ENCODE measurements around the gene POMT1.
A peak's percentile ranks its signal among the peaks of the same experiment; 100 is the strongest.
"Not testable (repeated sequence)": the region's sequence is repeated elsewhere in the genome, so short reads cannot be mapped to it uniquely, and the experiment has no call there.

POMT1 gene

DNA sequence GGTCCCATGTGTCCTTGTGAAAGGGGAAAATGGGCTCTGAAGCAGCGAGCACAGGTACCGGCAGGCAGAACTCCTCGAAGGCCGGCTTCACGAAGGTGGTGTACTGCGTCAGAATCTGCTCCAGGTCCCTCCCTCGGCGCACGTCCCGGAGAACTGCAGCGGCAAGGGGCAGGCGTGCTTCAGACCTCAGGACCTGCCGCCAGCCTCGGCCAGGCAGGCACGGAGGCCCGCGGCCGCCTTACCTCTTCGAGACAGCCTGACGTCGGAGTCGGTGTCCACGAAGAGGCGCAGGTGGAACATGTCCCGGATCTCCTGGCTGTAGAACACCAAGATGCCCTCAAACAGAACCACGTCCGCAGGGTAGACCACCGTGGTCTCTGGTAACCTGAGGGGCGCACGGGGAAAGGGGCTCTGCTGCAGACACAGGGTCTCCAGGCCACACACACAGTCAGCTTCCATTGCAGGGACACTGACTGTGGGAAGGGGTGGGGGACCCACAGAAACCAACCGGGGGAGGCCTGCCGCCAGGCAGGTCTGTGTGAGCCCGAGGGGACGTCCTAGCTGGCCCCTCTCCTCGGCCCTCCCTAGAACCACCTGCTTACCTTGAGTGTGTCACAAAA lies 26.3 kb downstream of the POMT1 start:
- DNase-seq, result no peak

DNA sequence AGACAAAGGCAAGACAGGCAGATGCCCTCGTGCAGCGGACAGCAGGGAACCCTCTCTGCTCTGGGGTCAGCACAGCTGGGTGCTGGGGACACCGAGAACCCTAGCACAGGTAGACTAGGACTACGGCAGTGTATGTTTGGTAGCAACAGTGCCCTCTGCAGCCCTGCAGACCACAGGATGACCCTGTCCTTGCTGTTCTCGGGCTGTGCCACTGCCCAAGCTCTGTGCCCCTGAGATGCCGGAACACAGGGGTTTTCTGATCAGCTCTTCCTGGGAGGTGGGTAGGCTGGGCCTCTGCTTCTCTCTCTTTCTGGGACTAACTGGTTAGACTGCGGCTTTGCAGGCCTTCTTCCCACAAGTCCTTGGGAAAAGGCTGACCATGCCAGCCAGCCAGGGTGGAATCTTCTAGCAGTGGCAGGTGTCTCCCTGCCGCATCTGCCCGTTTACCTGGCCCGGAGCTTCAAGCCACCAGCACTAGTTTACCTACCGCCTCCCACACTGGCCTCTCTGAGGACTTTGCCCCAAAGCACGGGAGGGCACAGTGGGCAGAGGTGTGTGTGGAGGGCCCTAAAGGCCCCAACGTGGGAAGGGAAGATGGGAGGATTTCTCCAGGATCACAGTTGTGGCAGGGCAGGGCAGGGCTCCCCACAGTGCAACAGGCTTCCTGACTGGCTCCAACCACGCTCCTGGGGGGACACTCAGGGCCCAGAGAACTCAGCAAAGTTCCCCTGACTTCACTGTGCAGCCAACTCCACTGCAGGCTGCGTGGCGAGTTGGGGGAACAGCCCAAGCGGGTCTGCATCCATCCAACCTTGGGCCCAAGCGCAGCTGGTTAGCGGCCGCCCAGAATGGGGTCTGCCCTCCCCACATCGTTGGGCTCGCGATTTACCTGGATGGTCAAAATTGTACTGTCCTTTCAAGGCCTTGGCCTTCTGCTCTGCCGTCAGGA lies 27.2 kb downstream of the POMT1 start:
- DNase-seq, result no peak

DNA sequence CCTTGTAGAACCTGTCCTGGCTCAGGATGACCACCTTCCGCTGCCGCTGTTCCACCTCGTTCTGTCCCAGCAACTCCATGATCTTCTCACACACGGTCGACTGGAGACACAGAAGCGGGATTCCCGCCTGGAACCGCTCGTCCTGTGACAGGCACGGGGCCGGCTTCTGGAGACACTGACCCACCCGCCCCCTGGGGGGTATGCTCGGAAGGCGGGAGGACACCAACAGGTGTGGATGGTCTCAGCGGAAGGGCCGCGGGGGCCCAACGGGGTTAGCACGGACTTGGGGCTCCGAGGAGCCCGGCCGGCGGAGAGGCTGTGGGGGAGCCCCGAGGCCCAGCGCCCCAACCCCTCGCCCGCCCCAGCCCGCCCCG lies 27.8 kb downstream of the POMT1 start:
- no peak for DNase-seq

DNA sequence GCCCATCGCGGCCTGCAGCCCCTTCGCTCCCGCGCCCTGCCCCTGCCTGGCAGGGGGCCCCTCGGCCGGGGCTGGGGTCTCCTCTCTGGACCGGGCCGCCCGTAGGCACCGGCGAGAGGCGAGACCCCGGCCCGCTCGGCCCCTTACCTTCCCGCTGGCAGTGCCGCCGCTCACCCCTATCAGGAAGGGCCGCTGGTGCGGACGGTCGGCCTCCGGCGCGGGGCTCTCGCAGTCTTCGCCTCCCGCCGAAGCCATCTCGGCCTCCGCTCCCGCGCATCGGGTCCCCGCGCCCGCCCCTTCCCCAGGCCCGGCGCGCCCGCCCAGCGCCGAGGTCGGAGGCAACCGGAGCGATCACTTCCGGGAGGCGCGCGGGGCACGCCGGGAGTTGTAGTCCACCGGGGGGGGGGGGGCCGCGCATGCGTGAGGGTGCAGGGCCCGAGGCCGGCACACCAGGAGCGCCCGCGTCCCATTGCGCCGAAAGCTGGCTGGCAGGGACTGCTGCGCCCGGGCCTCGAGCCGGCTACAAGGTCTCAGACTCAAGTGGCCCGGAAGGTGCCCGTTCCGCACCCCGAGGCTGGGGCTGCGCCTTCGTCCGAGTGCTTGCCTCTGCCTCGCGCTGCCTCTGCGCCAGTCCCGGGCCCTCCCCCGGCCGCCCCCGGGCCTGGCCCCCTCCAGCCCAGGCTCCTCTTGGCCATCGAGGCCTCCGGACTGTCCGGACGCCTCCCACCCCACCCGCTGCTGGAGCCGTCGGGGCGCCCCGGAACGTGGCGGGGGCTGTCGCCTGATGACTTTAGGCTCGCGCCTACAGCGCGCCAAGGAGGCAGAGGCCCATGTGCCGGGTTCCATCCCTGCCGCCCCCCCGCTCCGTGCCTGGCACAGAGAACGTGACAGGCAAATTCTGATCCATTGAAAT lies 28.5 kb downstream of the POMT1 start, which contains the start of gene UCK1:
Gene UCK1 (minus strand): TSS at position 344 of the 913 bp plus-strand sequence. CDS start 89 bp downstream, at position 255.
- peak; percentile 74 for DNase-seq

DNA sequence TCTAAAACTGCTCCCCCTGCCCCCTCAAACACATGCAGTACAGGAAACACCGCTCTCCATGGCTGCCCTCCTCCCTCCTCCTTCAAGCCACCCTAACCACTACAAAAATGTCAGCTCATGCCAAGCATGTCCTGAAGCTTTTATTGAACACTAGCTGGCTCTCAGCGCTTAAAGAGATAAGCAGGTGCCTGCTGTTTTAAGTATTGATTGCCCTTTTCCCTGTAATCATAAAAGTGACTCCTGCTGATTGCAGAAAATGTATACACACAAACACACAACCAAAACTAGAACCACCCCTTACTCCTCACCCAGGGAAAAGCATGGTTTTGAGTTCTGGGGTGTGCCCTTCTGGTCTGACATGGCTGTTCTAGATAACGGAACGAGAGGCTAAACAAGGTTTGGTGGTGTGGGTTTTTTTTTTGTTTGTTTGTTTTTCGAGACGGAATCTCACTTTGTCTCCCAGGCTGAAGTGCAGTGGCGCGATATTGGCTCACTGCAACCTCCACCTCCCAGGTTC lies 32.1 kb downstream of the POMT1 start:
- peak; percentile 43 for DNase-seq

DNA sequence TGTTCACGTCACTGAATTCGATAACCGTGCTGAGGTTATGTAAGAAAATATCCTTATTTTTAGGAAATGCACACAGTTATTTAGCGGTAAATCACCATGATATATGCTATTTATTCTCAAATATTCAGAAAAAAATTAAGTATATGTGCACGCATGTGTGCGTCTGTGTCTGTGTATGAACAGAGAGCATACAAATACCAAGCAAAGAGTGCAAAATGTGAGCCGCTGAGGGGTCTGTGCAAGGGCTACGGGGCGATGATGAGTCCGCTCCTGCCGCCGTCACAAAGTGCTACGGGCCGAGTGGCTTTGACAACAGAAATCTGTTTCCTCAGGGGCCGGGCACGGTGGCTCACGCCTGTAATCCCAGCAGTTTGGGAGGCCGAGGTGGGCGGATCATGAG lies 35.2 kb downstream of the POMT1 start:
- no peak for DNase-seq

DNA sequence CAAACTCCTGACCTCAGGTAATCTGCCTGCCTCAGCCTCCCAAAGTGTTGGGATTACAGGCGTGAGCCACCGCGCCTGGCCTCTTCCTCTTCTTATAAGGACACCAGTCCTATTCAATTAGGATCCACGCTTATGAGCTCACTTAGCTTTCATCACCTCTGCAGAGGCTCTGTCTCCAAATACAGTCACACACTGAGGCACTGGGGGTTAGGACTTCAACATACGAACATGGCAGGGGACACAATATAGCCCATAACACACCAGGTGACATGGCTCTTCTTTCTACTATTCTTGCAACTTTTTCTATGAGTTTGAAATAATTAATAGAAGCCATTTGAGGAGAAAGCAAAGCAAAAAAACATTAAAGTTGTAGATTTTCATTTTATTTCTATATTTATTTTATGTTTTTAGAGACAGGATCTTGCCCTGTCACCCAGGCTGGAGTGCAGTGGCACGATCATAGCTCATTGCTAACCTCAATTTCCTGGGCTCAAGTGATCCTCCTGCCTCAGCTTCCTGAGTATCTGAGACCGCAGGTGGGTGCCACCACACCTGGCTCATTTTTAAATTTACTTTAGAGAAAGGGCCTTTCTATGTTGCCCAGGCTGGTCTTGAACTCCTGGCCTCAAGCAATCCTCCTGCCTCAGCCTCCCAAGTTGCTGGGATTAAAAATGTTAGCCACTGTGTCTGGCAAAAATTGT lies 36.7 kb downstream of the POMT1 start:
- DNase-seq, result no peak

DNA sequence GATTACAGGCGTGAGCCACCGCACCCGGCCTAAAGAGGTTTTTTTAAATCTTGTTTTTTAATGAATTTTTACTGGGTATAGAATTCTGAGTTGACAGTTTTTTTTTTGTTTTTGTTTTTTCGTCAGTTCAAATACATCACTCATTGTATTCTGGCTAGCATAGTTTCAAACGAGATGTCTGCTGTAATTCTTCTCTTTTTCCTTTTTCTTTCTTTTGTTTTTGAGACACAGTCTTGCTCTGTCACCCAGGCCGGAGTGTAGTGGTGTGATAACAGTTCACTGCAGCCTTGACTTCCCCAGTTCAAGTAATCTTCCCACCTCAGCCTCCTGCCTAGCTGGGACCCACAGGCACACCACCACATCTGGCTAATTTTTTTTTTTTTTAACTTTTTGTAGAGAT lies 40.4 kb downstream of the POMT1 start:
- no peak for DNase-seq

DNA sequence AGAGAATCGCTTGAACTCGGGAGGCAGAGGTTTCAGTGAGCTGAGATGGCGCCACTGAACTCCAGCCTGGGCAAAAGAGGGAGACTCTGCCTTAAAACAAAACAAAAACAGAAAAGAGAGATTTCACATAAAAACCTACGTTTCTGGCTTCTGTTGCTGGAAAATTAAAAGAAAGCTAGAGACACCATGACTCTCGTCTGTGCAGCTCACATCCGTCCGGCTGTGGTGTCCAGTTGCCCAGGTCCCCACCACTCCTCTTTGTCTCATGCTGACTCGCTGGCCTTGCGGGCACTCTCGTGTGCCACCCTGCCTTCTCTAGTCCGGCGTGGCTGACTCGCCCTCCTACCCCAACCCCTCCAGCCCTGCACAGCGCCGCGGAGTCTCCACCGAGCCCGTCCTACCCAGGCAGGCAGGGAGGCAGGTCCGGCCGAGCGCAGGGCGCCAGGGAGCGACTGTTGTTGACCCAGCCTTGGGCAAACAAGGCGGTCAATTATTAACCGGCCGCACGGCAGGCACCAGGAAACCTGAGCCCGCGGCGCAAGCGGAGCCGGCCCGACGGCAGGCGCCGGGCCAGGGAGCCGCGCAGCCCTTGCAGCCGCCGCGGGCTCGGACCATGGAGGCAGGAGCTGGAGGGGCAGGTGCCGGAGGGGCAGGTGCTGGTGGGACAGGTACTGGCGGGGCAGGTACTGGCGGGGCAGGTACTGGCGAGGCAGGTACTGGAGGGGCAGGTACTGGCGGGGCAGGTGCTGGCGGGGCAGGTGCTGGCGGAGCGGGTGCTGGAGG lies 42.5 kb downstream of the POMT1 start, which contains the start of gene PRRT1B:
Gene PRRT1B (plus strand): TSS at position 521 of the 783 bp plus-strand sequence. CDS start 93 bp downstream, at position 614.
- DNase-seq, result no peak

DNA sequence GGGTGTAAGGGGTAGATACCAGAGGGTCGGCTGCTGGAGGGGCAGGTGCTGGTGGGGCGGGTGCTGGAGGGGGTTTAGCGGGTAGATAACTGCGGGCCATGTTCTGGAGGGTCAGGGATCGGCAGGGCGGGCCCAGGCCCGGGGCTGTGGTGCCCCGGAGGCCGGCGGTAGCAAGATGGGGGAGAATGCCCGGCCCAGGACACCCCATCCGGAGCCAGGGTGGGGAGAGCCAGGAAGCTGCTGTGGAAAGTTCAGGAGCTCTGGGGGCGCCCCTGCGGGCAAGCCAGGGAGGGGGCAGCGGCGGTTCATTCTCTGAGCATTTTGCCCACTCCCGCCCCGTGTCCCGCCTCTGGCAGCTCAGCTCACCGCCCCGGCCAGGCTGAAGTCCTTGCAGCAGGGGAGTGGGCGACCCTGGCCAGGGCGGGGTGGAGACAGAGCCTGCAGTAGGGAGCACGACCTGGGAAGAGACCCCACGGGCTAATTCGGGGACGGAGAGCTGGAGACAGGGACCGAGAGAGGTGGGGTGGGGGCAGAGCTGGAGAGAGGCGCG lies 43.1 kb downstream of the POMT1 start:
- no peak for DNase-seq

DNA sequence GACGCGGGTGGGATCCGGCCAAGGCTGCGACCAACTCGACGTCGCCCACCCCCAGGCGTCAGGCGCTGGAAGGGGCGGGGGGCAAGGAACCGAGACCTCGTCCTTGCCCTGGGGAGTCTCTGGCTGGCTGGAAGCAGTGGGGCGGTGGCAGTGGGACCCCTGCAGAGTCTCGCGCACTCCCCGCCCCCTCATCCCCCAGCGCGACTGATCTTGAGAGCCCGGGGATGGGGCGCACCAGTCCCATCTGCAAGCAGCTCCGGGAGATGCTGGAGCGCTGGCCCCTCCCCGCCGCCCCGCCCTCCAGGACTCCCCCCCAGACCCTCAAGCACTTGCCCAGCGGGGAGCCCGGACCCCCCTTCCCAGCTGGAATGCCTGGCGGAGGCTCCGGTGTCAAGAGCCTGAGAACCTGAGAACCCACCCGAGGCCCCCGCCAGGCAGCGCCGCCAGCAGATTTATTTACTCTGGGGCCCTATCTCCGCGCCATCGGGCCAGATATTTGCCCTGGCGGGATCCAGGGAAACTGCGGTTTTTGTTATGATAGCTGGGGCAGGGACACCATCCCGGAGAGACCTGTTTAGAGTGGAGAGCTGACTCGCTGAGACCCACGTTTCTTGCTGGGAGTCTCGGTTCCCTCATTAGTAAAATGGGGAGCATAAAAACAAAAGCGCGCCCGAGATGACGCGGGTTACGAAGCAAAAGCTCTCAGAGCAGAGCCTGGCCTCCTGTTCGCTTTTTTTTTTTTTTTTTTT lies 43.8 kb downstream of the POMT1 start:
- DNase-seq, result no peak

DNA sequence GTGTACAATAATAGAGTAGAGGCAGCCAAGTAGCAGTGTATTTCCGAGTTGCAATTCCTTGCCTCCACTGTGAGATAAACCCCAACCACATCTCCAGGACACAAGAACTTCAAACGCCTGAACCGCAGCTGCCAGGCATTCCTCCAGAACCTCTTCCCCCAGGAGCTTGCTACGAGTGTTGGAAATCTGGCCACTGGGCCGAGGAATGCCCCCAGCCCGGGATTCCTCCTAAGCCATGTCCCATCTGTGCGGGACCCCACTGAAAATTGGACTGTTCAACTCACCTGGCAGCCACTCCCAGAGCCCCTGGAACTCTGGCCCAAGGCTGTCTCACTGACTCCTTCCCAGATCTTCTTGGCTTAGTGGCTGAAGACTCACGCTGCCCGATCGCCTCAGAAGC lies 46.5 kb downstream of the POMT1 start:
- DNase-seq, result not testable (repeated sequence)

DNA sequence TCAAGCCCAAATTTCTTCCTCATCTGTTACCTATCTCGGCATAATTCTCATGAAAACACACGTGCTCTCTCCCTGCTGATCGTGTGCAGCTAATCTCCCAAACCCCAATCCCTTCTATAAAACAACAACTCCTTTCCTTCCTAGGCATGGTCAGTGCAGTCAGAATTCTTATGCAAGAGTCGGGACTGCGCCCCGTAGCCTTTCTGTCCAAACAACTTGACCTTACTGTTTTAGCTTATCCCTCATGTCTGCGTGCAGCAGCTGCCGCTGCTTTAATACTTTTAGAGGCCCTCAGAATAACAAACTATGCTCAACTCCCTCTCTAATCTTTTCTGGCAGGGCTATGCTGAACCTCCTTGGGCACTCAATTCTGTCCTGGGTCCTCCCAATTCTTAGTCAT lies 47.7 kb downstream of the POMT1 start:
- DNase-seq, result not testable (repeated sequence)

DNA sequence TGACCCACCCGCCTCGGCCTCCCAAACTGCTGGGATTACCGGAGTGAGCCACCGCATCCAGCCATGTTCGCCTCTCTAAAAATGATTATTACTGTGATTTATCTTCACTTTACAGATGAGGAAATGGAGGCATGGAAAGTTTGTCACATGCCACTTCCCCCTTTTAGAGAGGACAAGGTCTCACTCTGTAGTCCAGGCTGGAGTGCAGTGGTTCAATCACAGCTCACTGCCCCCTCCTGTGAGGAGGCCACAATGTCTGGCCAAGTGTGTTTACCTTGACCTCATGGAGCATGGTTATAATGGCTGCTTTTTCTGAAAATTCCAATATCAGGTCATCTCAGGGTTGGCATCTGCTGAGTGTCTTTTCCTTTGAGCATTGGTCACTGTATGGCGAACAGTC lies 49.3 kb downstream of the POMT1 start:
- DNase-seq, result no peak

DNA sequence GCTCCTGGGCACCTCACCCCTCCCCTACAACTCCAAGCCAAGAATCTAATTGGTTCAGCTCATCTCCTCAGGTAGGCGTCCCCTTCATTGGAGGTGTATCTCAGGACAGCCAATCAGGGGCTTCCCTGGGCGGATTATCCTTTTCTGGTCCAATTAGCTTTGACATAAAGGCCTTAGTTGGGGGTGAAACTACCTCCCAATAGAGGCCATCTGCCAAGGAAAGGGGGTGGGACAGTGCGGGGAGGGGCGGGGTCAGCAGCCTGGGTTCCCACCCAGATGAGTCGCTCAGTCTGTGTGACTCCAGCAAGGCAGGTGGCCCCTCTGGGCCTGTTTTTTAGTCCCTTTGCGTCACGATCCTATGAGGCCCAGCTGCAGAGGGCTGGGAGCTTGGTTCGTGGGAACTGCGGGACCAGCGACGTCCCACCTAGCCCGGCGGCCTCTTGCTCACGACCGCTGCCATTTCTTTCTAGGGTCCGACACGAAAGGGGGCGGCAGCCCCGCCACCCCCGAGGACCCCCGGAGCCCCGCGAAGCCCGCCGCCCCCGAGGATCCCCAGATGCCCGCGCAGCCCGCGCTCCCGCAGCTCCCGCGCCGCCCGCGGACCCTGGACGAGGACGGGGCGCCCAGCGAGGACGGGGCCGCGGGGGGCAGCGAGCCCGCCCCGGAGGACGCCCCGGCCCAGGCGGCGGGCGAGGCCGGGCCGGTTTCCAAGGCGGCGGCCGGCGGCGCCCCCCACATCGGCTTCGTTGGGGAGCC lies 51.5 kb downstream of the POMT1 start:
- no peak for DNase-seq

DNA sequence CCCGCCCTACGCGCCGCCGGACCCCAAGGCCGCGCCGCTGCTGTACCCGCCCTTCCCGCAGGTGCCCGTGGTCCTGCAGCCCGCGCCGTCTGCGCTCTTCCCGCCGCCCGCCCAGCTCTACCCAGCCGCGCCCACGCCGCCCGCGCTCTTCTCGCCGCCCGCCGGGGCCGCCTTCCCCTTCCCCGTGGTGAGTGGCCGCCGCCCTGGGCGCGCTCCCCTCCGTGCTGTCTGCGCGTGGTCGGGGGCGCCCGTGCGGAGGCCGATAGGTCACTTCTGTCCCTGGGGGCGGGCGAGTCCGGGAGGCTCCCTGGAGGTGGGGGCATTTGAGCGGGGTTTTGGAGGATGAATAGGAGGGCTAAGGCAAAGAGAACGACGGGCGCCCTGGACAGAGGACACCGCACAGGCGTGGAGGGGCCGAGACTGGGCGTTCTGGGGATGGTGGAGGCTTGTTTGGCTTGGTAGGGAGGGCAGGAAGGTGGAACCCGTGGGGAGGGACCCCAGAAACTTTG lies 52.2 kb downstream of the POMT1 start:
- no peak for DNase-seq

DNA sequence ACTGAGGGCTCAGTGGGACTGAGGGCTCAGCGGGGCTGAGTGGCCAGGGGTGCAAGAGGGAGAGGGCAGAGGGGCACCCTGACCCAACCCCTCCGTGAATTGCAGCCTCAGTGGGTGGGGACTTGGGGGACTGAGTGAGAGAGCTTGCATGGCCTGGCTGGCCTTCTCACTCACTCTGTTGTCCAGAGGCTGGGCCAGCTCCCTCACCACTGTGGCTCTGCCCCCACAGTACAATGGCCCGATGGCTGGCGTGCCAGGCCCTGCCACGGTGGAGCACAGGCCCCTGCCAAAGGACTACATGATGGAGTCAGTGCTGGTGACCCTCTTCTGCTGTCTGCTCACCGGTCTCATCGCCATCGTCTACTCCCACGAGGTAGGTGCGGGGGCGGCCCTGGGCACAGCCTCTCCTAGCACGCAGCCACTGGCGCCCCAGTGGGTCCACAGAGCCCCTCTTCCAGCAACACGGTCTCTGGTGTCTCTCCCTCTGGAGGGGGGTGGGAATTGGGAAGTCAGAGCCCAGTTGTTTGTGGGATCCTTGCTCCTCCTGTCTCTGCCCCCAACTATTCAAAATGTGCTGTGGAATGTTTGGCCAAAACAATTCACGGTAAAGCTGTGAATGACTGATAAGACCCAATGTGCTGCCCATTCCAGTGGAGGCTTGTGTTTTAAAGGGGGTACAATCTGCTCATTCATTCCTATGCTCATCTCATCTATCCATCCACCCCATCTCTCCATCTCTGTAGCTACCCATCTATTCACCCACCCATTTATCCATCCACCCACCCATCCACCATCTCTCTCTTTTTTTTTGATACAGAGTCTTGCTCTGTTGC lies 53.3 kb downstream of the POMT1 start:
- no peak for DNase-seq

DNA sequence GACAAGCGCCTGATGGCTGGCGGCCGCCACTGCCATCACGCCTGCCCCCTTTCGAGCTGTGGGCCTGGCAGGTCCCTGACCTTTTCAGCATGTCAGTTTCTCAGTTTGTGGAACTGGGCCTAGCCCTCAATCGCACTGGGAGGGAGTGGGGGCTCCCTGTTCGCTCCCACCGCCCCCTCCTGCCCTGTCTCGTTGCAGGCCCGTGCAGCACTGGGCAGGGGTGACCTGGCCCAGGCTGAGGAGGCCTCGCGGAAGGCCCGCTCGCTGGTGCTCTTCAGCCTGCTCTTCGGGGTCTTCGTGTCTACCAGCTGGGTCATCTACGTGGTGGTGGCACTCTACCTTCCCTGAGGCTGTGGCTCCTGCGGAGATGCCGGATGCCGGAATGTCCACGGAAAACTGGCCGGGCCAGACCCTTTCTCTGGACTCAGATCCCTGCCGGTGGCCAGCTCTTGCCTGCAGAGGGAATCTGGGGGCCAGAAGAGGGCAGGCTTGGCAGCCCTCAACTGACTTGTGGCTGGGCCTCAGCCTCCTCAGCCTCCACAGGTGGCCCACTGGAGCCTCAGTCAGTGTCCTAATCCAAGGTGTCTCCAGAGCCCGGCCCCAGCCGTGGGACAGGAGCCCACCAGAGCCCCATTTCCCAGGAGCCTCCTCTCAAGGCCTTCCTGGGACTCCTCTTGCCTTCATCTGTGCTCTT lies 55.3 kb downstream of the POMT1 start:
- no peak for DNase-seq

Data from GDM1 (cell line).